NCI-H187 (cell line): ENCODE data around the gene NACA.
"Not testable (repeated sequence)": the region's sequence is repeated elsewhere in the genome, so short reads cannot be mapped to it uniquely, and the experiment has no call there.

ENCODE experiments used
- DNase-seq, 2 experiments: peaks; one replicate each; lab custom pipeline; 2025; lab: John Stamatoyannopoulos, UW

Gene NACA

GRCh38 chr12:56723889-56724700 lies 1.0 kb downstream of the NACA start:
- DNase-seq, result no peak

- DNase-seq, result no peak
These were observed 1.7 kb downstream of the NACA start for GRCh38 chr12:56723352-56723751.

- DNase-seq, result no peak
These were observed 2.3 kb downstream of the NACA start for GRCh38 chr12:56722832-56723231.

GRCh38 chr12:56721721-56722120 lies 3.4 kb downstream of the NACA start:
- DNase-seq, result no peak

GRCh38 chr12:56721216-56721615 lies 3.9 kb downstream of the NACA start:
- DNase-seq, result no peak

GRCh38 chr12:56720731-56721151 lies 4.4 kb downstream of the NACA start:
- DNase-seq, result no peak

GRCh38 chr12:56719056-56719455 lies 6.0 kb downstream of the NACA start:
- no peak for DNase-seq

- no peak for DNase-seq
These were observed 6.5 kb downstream of the NACA start for GRCh38 chr12:56718636-56719035.

GRCh38 chr12:56718149-56718548 lies 7.0 kb downstream of the NACA start:
- no peak for DNase-seq

GRCh38 chr12:56716933-56717880 lies 7.9 kb downstream of the NACA start:
- no peak for DNase-seq

- DNase-seq, result no peak
These were observed 8.6 kb downstream of the NACA start for GRCh38 chr12:56716458-56716857.

- no peak for DNase-seq
These were observed 9.3 kb downstream of the NACA start for GRCh38 chr12:56715798-56716197.

- DNase-seq, result no peak
These were observed 10.6 kb downstream of the NACA start for GRCh38 chr12:56714431-56714929.

- DNase-seq, result no peak
These were observed 11.8 kb downstream of the NACA start for GRCh38 chr12:56713345-56713744.

- DNase-seq, result no peak
These were observed 15.2 kb downstream of the NACA start for GRCh38 chr12:56709759-56710376.

GRCh38 chr12:56704522-56704921 lies 20.6 kb downstream of the NACA start:
- not testable (repeated sequence) for DNase-seq

GRCh38 chr12:56699020-56699661 lies 26.0 kb downstream of the NACA start:
- no peak for DNase-seq

- no peak for DNase-seq
These were observed 29.6 kb downstream of the NACA start for GRCh38 chr12:56695327-56696101.

- DNase-seq, result no peak
These were observed 30.9 kb downstream of the NACA start for GRCh38 chr12:56694161-56694560.

- no peak for DNase-seq
These were observed 36.3 kb downstream of the NACA start for GRCh38 chr12:56688846-56689109.

GRCh38 chr12:56688129-56688845 lies 36.8 kb downstream of the NACA start, which contains the start of gene PTGES3:
Gene PTGES3, minus strand, starts transcription at chr12:56688284. Its CDS starts 285 bp downstream, at chr12:56687999.
- DNase-seq, result peak; percentile 98 to 99
